ENCODE measurements around the gene TMOD2. TPM values are rescaled to one million over a fixed set of nuclear protein-coding genes. Genes with fewer than 3 reads are reported as not detected.

Gene TMOD2
- total RNA-seq, 1 experiment from 2014 or later: 2.8 TPM

DNA sequence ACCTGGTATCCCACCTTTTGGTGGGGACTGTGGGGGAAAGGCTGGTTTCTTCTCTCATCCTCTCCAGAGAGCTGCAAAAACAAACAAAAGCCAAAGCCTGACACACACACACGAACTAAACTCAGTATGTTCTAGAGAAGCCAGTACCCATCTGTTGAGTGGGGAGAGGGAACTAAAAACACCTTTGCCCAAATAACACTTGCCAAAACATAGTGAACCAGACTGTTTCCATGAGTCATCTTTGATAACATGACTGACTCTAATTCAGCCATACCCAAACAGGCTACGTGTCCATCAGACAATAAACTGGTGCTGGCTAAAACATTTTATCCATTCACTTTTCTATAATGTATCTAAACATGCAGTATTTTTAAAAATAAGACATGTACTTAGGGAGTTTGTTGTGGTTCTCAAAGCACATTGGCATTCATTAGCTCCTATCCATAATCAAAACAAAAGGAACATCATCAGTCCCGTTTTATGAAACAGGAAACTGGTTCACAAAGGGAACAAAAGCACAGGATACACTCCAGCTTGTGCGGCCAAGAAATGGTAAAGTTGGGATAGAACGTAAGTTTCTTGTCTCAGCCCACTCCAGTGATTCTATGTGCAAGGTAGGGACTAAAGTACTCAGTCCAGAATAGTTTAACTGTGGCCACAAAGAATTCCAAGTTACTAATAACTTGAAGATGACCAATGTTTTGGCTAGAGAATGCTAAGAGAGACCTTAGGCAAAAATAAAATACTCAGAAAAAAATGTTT lies 30.0 kb upstream of the TMOD2 start:
- BruUV-seq (replicated peaks): no TSS peak
- intact Hi-C loops (cut with micrococcal nuclease): no loop called here
- Mint-ChIP-seq H3K27ac (ENCODE audit: low read depth, unreplicated experiment) (no peak overlapping the region), H3K4me1 (ENCODE audit: insufficient read depth, unreplicated experiment) (peaks cover 10% of the 10 kb centered on the region), H3K4me3 (ENCODE audit: unreplicated experiment) (no peak overlapping the region), H3K36me3 (ENCODE audit: insufficient read depth, unreplicated experiment) (peaks cover 17% of the 10 kb centered on the region), H3K27me3 (ENCODE audit: insufficient read depth, unreplicated experiment) (no peaks in the 10 kb centered on the region), H3K9me3 (ENCODE audit: unreplicated experiment) (no peaks in the 10 kb centered on the region)
- no peak for DNase-seq (ENCODE audit: unreplicated experiment)
- TF ChIP-seq, protein P1, sequence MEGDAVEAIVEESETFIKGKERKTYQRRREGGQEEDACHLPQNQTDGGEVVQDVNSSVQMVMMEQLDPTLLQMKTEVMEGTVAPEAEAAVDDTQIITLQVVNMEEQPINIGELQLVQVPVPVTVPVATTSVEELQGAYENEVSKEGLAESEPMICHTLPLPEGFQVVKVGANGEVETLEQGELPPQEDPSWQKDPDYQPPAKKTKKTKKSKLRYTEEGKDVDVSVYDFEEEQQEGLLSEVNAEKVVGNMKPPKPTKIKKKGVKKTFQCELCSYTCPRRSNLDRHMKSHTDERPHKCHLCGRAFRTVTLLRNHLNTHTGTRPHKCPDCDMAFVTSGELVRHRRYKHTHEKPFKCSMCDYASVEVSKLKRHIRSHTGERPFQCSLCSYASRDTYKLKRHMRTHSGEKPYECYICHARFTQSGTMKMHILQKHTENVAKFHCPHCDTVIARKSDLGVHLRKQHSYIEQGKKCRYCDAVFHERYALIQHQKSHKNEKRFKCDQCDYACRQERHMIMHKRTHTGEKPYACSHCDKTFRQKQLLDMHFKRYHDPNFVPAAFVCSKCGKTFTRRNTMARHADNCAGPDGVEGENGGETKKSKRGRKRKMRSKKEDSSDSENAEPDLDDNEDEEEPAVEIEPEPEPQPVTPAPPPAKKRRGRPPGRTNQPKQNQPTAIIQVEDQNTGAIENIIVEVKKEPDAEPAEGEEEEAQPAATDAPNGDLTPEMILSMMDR (IDR thresholded peaks at IDR 0.05; ENCODE audit: unreplicated experiment): no peak
- POLR2A ChIA-PET: interaction anchor here (1.7 kb wide), 1 partner anchor 55 kb away, joined by 4 read pairs; no protein-coding TSS in a partner anchor
- CTCF ChIA-PET: interaction anchor here (0.6 to 1.0 kb wide), 4 partner anchors 11 to 167 kb away, joined by 3 read pairs; no protein-coding TSS in a partner anchor

DNA sequence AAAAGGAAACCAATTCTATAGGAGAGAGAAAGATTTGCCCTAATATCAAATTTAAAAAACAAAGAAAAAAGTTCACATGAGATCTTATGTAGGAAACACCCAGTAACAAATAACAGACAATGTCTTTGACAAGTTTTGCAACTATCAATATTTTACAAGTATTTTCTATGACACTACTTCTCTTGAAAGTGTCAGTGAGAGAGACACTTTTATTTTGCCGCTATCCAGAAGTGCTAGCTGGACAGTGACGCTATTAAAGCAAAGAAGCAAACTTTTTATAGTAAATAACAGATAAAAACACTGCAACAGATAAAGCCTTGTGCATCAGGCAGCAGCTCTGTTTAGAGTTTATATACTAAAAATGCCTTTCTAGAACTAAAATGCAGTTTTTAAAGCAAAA lies 27.2 kb upstream of the TMOD2 start:
- Mint-ChIP-seq H3K9me3 (ENCODE audit: unreplicated experiment) (no peaks in the 10 kb centered on the region), H3K27ac (ENCODE audit: low read depth, unreplicated experiment) (no peak overlapping the region), H3K27me3 (ENCODE audit: insufficient read depth, unreplicated experiment) (no peaks in the 10 kb centered on the region), H3K4me1 (ENCODE audit: insufficient read depth, unreplicated experiment) (peaks cover 22% of the 10 kb centered on the region), H3K4me3 (ENCODE audit: unreplicated experiment) (no peak overlapping the region), H3K36me3 (ENCODE audit: insufficient read depth, unreplicated experiment) (peaks cover 17% of the 10 kb centered on the region)
- ChIA-PET CTCF (no interaction called here), POLR2A (interaction anchor here (1.3 to 4.2 kb wide), 2 partner anchors 13 to 34 kb away, joined by 5 to 40 read pairs; partner anchors contain the start of gene LYSMD2)
- intact Hi-C loops (cut with micrococcal nuclease): no loop called here
- BruUV-seq (replicated peaks): no TSS peak
- TF ChIP-seq, protein P1 (IDR thresholded peaks at IDR 0.05; ENCODE audit: unreplicated experiment): no peak
- DNase-seq (ENCODE audit: unreplicated experiment): no peak

DNA sequence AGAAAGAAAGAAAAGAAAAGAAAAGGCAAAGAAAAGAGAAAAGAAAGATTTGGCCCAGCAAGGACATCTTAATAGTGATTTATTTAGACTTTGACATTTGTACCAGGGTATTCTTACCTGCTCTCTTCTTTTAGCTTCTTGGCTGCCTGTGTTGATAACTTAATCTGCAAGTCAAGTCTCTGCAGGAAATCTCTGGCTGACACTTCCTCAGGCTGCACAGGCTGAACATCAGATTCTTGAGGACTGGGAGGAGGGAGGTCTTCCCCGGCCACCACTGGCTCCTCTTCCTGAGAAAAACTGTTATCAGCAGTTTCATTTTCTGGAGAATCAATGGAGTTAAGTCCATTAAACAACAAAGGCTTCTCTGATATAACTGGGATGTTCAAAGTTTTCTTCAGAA lies 26.7 kb upstream of the TMOD2 start:
- Mint-ChIP-seq H3K36me3 (ENCODE audit: insufficient read depth, unreplicated experiment) (peaks cover 15% of the 10 kb centered on the region), H3K4me3 (ENCODE audit: unreplicated experiment) (no peak overlapping the region), H3K9me3 (ENCODE audit: unreplicated experiment) (no peaks in the 10 kb centered on the region), H3K27me3 (ENCODE audit: insufficient read depth, unreplicated experiment) (no peaks in the 10 kb centered on the region), H3K27ac (ENCODE audit: low read depth, unreplicated experiment) (no peak overlapping the region), H3K4me1 (ENCODE audit: insufficient read depth, unreplicated experiment) (peaks cover 22% of the 10 kb centered on the region)
- ChIA-PET CTCF (no interaction called here), POLR2A (interaction anchor here (1.3 to 4.2 kb wide), 2 partner anchors 13 to 34 kb away, joined by 5 to 40 read pairs; partner anchors contain the start of gene LYSMD2)
- intact Hi-C loops (cut with micrococcal nuclease): loop anchor here (5.0 kb wide), 1 partner anchor 72 kb away; no protein-coding TSS in a partner anchor
- no peak for DNase-seq (ENCODE audit: unreplicated experiment)
- BruUV-seq (replicated peaks): no TSS peak
- TF ChIP-seq, protein P1 (IDR thresholded peaks at IDR 0.05; ENCODE audit: unreplicated experiment): no peak

DNA sequence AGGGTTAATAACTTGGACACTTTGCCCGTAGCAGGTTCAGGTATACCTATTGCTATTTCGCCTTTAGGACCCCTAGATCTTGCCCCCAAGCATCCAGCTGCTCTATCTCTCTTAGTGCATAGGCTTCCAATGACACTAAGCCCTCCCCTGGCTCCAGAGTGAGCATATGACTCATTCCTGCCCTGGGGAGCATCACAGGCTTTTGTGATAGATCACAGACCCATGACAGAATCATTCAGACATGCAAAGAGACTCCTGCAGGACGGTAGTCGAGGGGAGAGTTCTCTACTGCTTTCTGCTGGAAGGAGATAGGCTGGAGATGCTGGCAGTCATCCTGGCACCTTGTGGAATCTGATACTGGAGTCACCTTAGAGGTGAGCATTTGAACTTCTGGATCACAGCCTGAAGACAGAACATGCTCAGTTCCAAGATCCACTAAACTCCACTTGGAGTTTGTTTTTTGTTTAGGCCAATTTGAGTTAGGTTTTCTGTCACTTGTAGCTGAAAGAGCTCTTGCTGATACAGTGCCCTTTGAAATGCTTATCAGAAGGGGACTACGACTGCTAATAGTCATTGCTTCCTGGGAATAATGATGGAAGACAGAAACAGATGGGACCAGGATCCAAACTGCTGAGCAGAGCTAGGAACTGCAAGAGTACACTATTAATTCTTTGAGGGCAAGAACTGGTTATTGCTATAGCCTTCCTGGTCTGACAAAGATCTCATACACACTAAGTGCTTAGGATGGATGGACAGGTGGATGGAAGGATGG lies 24.9 kb upstream of the TMOD2 start:
- peaks cover 31% of the 10 kb centered on the region for H3K4me1 Mint-ChIP-seq (ENCODE audit: insufficient read depth, unreplicated experiment)
- no TSS peak for BruUV-seq (replicated peaks)
- H3K27ac Mint-ChIP-seq (ENCODE audit: low read depth, unreplicated experiment): no peak overlapping the region
- POLR2A ChIA-PET: interaction anchor here (0.7 to 4.2 kb wide), 4 partner anchors 11 to 58 kb away, joined by 3 to 40 read pairs (median 3); partner anchors contain the start of gene LYSMD2
- DNase-seq (ENCODE audit: unreplicated experiment): peak; percentile 92
- TF ChIP-seq, protein P1 (IDR thresholded peaks at IDR 0.05; ENCODE audit: unreplicated experiment): no peak
- CTCF ChIA-PET: interaction anchor here (0.6 to 1.5 kb wide), 3 partner anchors 31 to 51 kb away, joined by 3 read pairs; no protein-coding TSS in a partner anchor
- intact Hi-C loops (cut with micrococcal nuclease): loop anchor here (5.0 kb wide), 1 partner anchor 74 kb away; no protein-coding TSS in a partner anchor
- peaks cover 4% of the 10 kb centered on the region for H3K36me3 Mint-ChIP-seq (ENCODE audit: insufficient read depth, unreplicated experiment)
- H3K27me3 Mint-ChIP-seq (ENCODE audit: insufficient read depth, unreplicated experiment): no peaks in the 10 kb centered on the region
- H3K4me3 Mint-ChIP-seq (ENCODE audit: unreplicated experiment): no peak overlapping the region
- no peaks in the 10 kb centered on the region for H3K9me3 Mint-ChIP-seq (ENCODE audit: unreplicated experiment)

Data from MCF 10A (cell line).